Vagina (tissue), 2 donors: ENCODE data around the gene NAALADL1. TPM values are rescaled to one million over a fixed set of nuclear protein-coding genes. Genes with fewer than 3 reads are reported as not detected.

Experiments used
- DNase-seq, 2 donors: peaks; one replicate each; pipeline ENCODE4 v3.0.0-alpha.2; 2017; ENCODE audit errors: extremely low spot score in 2 of 2
- H3K27ac ChIP-seq: fragments of 200-600 bp; sonication (generic); one replicate; pipeline ENCODE4 v1.5.1; 2019
- H3K27me3 ChIP-seq: fragments of 200-600 bp; sonication (generic); one replicate; pipeline ENCODE4 v1.5.1; 2019
- H3K36me3 ChIP-seq, 2 donors: fragments of 200-600 bp; sonication (generic); one replicate each; pipeline ENCODE4 v1.5.1; 2017 to 2019
- H3K4me1 ChIP-seq: fragments of 200-600 bp; sonication (generic); one replicate; pipeline ENCODE4 v1.5.1; 2019
- H3K4me3 ChIP-seq, 2 donors: fragments of 200-600 bp; sonication (generic); 1 replicate in 1 of 2; 2 replicates in 1 of 2; pipeline ENCODE4 v1.5.1; 2016 to 2019
- H3K9me3 ChIP-seq: fragments of 200-600 bp; sonication (generic); one replicate; pipeline ENCODE4 v1.5.1; 2019
- CTCF ChIP-seq, 3 experiments: fragments of 450-650 bp in 2 of 3; fragments of 200-600 bp in 1 of 3; sonication (generic) in 1 of 3; IDR thresholded peaks; one replicate each; pipeline ENCODE4 v1.5.1; 2017 to 2019; ENCODE audit warnings: antibody characterized with exemption in 3 of 3, mild to moderate bottlenecking in 2 of 3, moderate library complexity in 2 of 3
- POLR2A ChIP-seq, 2 donors: fragments of 450-650 bp; IDR thresholded peaks; one replicate each; pipeline ENCODE4 v1.6.1; 2017; ENCODE audit warnings: antibody characterized with exemption in 2 of 2, mild to moderate bottlenecking in 2 of 2, moderate library complexity in 2 of 2
- POLR2AphosphoS5 ChIP-seq, 2 donors: sonication (generic); formaldehyde crosslinking; IDR thresholded peaks; one replicate each; pipeline ENCODE4 v1.9.0; 2017; ENCODE audit warnings: antibody characterized with exemption in 2 of 2, mild to moderate bottlenecking in 2 of 2, low read depth in 1 of 2; ENCODE audit not compliant: insufficient read depth in 1 of 2
- intact Hi-C: fragments of 100-400 bp; cut with DNase I; formaldehyde crosslinking; loops from one replicate; pipeline ENCODE4 v1.15.1; 2023
- total RNA-seq: library from RNA; depleted of rRNA; stranded (reverse); fragments of >200 nt; gene quantifications from one replicate; pipeline ENCODE4 v1.2.3, GENCODE V29; 2016

NAALADL1 gene
- total RNA-seq, 1 donor from 2014 or later, result 30.7 TPM

- Histone ChIP-seq H3K9me3 (no peaks in the 10 kb centered on the region), H3K4me3 (no peak overlapping the region), H3K4me1 (no peaks in the 10 kb centered on the region), H3K27ac (no peak overlapping the region), H3K27me3 (no peaks in the 10 kb centered on the region), H3K36me3 (no peaks in the 10 kb centered on the region)
- no peak for TF ChIP-seq POLR2A (IDR thresholded peaks at IDR 0.05)
- no peak for TF ChIP-seq POLR2AphosphoS5 (IDR thresholded peaks at IDR 0.05; ENCODE audit: insufficient read depth in 1 of 2, low read depth in 1 of 2)
- TF ChIP-seq CTCF (IDR thresholded peaks at IDR 0.05), result no peak
- intact Hi-C loops, result no loop called here
- DNase-seq, result no peak
Observed at GRCh38 chr11:65064847-65065240, 6.5 kb upstream of the NAALADL1 start.

- intact Hi-C loops, result no loop called here
- no peak for DNase-seq
- H3K9me3 ChIP-seq, result no peaks in the 10 kb centered on the region
- H3K27me3 ChIP-seq, result no peaks in the 10 kb centered on the region
- H3K4me1 ChIP-seq, result no peaks in the 10 kb centered on the region
- H3K27ac ChIP-seq, result no peak overlapping the region
- no peak for TF ChIP-seq POLR2A (IDR thresholded peaks at IDR 0.05)
- no peak for TF ChIP-seq CTCF (IDR thresholded peaks at IDR 0.05)
- H3K36me3 ChIP-seq, result no peaks in the 10 kb centered on the region
- H3K4me3 ChIP-seq, result no peak overlapping the region
Observed at GRCh38 chr11:65063532-65063931, 5.2 kb upstream of the NAALADL1 start.

- no peak overlapping the region for H3K27ac ChIP-seq
- H3K4me1 ChIP-seq, result no peaks in the 10 kb centered on the region
- TF ChIP-seq POLR2A (IDR thresholded peaks at IDR 0.05) (no peak), CTCF (IDR thresholded peaks at IDR 0.05) (no peak), POLR2AphosphoS5 (IDR thresholded peaks at IDR 0.05; ENCODE audit: insufficient read depth in 1 of 2, low read depth in 1 of 2) (no peak)
- no peak for DNase-seq
- H3K27me3 ChIP-seq, result no peaks in the 10 kb centered on the region
- intact Hi-C loops, result no loop called here
- no peaks in the 10 kb centered on the region for H3K36me3 ChIP-seq
- no peak overlapping the region for H3K4me3 ChIP-seq
- no peaks in the 10 kb centered on the region for H3K9me3 ChIP-seq
Observed at GRCh38 chr11:65060913-65061408, 2.6 kb upstream of the NAALADL1 start.

- Histone ChIP-seq H3K9me3 (no peaks in the 10 kb centered on the region), H3K4me3 (no peak overlapping the region), H3K4me1 (no peaks in the 10 kb centered on the region), H3K27me3 (no peaks in the 10 kb centered on the region), H3K36me3 (no peaks in the 10 kb centered on the region), H3K27ac (no peak overlapping the region)
- DNase-seq, result no peak
- intact Hi-C loops, result no loop called here
- TF ChIP-seq POLR2A (IDR thresholded peaks at IDR 0.05) (no peak), CTCF (IDR thresholded peaks at IDR 0.05) (no peak), POLR2AphosphoS5 (IDR thresholded peaks at IDR 0.05; ENCODE audit: insufficient read depth in 1 of 2, low read depth in 1 of 2) (no peak)
Observed at GRCh38 chr11:65059959-65060824, 1.8 kb upstream of the NAALADL1 start.

- no peaks in the 10 kb centered on the region for H3K4me1 ChIP-seq
- no peaks in the 10 kb centered on the region for H3K27me3 ChIP-seq
- no peak overlapping the region for H3K4me3 ChIP-seq
- no peaks in the 10 kb centered on the region for H3K36me3 ChIP-seq
- no peak for DNase-seq
- intact Hi-C loops, result no loop called here
- H3K9me3 ChIP-seq, result no peaks in the 10 kb centered on the region
- no peak for TF ChIP-seq POLR2A (IDR thresholded peaks at IDR 0.05)
- no peak for TF ChIP-seq CTCF (IDR thresholded peaks at IDR 0.05)
- TF ChIP-seq POLR2AphosphoS5 (IDR thresholded peaks at IDR 0.05; ENCODE audit: insufficient read depth in 1 of 2, low read depth in 1 of 2), result no peak
- no peak overlapping the region for H3K27ac ChIP-seq
Observed at GRCh38 chr11:65059523-65059922, 1.2 kb upstream of the NAALADL1 start.
